ENCODE measurements around the gene ENGASE.
"Not testable (repeated sequence)": the region's sequence is repeated elsewhere in the genome, so short reads cannot be mapped to it uniquely, and the experiment has no call there.

The ENGASE gene

GRCh38 chr17:79053251-79053925 lies 21.2 kb upstream of the ENGASE start:
- DNase-seq, result no peak

- DNase-seq, result no peak
Observed at GRCh38 chr17:79054200-79054960, 20.2 kb upstream of the ENGASE start.

GRCh38 chr17:79055197-79055596 lies 19.4 kb upstream of the ENGASE start:
- no peak for DNase-seq

GRCh38 chr17:79057737-79058385 lies 16.8 kb upstream of the ENGASE start:
- DNase-seq, result no peak

- no peak for DNase-seq
Observed at GRCh38 chr17:79062691-79063090, 11.9 kb upstream of the ENGASE start.

- no peak for DNase-seq
Observed at GRCh38 chr17:79064026-79064425, 10.6 kb upstream of the ENGASE start.

- DNase-seq, result peak; percentile 62
Observed at GRCh38 chr17:79065105-79065670, 9.4 kb upstream of the ENGASE start.

GRCh38 chr17:79066963-79067362 lies 7.7 kb upstream of the ENGASE start:
- DNase-seq, result no peak

- DNase-seq, result no peak
Observed at GRCh38 chr17:79070266-79070880, 4.3 kb upstream of the ENGASE start.

- DNase-seq, result no peak
Observed at GRCh38 chr17:79071161-79071740, 3.4 kb upstream of the ENGASE start.

GRCh38 chr17:79072544-79072943 lies 2.1 kb upstream of the ENGASE start:
- no peak for DNase-seq

GRCh38 chr17:79073016-79073705 lies 1.5 kb upstream of the ENGASE start:
- no peak for DNase-seq

- DNase-seq, result no peak
Observed at GRCh38 chr17:79073706-79074088, 927 bp upstream of the ENGASE start.

- not testable (repeated sequence) for DNase-seq
Observed at GRCh38 chr17:79074121-79074648, 439 bp upstream of the ENGASE start.

GRCh38 chr17:79075446-79075750 lies 774 bp downstream of the ENGASE start:
- peak; percentile 16 for DNase-seq

GRCh38 chr17:79075861-79076406 lies 1.3 kb downstream of the ENGASE start:
- DNase-seq, result no peak

- DNase-seq, result no peak
Observed at GRCh38 chr17:79077587-79077986, 3.0 kb downstream of the ENGASE start.

- no peak for DNase-seq
Observed at GRCh38 chr17:79078476-79079190, 4.0 kb downstream of the ENGASE start.

- no peak for DNase-seq
Observed at GRCh38 chr17:79079421-79080200, 5.0 kb downstream of the ENGASE start.

GRCh38 chr17:79080349-79080748 lies 5.7 kb downstream of the ENGASE start:
- no peak for DNase-seq

Data from activated CD4-positive, alpha-beta T cell treated with anti-CD3 and anti-CD28 coated beads, Interleukin-10, Interleukin-2, amounts not matched to agents 100 ng/mL and 50 ng/mL, durations not matched to agents 16 hours and 8 hours (primary cell).